NCI-H1092 treated with DMSO at 0.1 percent for 48 hours (cell line): Measurements from ENCODE around the gene SPATA6.
"Not testable (repeated sequence)": the region's sequence is repeated elsewhere in the genome, so short reads cannot be mapped to it uniquely, and the experiment has no call there.

ENCODE experiments used
- DNase-seq: peaks from one replicate; lab custom pipeline; 2025; lab: John Stamatoyannopoulos, UW

SPATA6 gene

GRCh38 chr1:48462716-48463302 lies 9.2 kb downstream of the SPATA6 start:
- DNase-seq, result no peak

- no peak for DNase-seq
Measured at GRCh38 chr1:48450505-48450904, 21.5 kb downstream of the SPATA6 start.

- no peak for DNase-seq
Measured at GRCh38 chr1:48448932-48449331, 23.1 kb downstream of the SPATA6 start.

- DNase-seq, result not testable (repeated sequence)
Measured at GRCh38 chr1:48444186-48444585, 27.8 kb downstream of the SPATA6 start.

GRCh38 chr1:48442864-48443619 lies 29.0 kb downstream of the SPATA6 start:
- DNase-seq, result no peak

- DNase-seq, result not testable (repeated sequence)
Measured at GRCh38 chr1:48440786-48441185, 31.2 kb downstream of the SPATA6 start.

GRCh38 chr1:48439380-48439779 lies 32.6 kb downstream of the SPATA6 start:
- no peak for DNase-seq

GRCh38 chr1:48437379-48437778 lies 34.6 kb downstream of the SPATA6 start:
- not testable (repeated sequence) for DNase-seq

- DNase-seq, result not testable (repeated sequence)
Measured at GRCh38 chr1:48435312-48436002, 36.5 kb downstream of the SPATA6 start.

- no peak for DNase-seq
Measured at GRCh38 chr1:48430832-48431231, 41.2 kb downstream of the SPATA6 start.

- DNase-seq, result no peak
Measured at GRCh38 chr1:48422009-48422408, 50.0 kb downstream of the SPATA6 start.

- DNase-seq, result no peak
Measured at GRCh38 chr1:48418742-48419141, 53.3 kb downstream of the SPATA6 start.

GRCh38 chr1:48415050-48415449 lies 57.0 kb downstream of the SPATA6 start:
- no peak for DNase-seq

- no peak for DNase-seq
Measured at GRCh38 chr1:48414264-48414663, 57.7 kb downstream of the SPATA6 start.

GRCh38 chr1:48405940-48406339 lies 66.1 kb downstream of the SPATA6 start:
- no peak for DNase-seq

- no peak for DNase-seq
Measured at GRCh38 chr1:48405400-48405799, 66.6 kb downstream of the SPATA6 start.

GRCh38 chr1:48402599-48402998 lies 69.4 kb downstream of the SPATA6 start:
- DNase-seq, result no peak

- DNase-seq, result no peak
Measured at GRCh38 chr1:48396208-48396607, 75.8 kb downstream of the SPATA6 start.

GRCh38 chr1:48391926-48392325 lies 80.1 kb downstream of the SPATA6 start:
- no peak for DNase-seq

GRCh38 chr1:48387409-48387808 lies 84.6 kb downstream of the SPATA6 start:
- DNase-seq, result no peak

GRCh38 chr1:48374785-48375184 lies 97.2 kb downstream of the SPATA6 start:
- no peak for DNase-seq

- DNase-seq, result no peak
Measured at GRCh38 chr1:48371598-48371997, 100.4 kb downstream of the SPATA6 start.

GRCh38 chr1:48362901-48363300 lies 109.1 kb downstream of the SPATA6 start:
- no peak for DNase-seq
